8988T (cell line): ENCODE data around the gene KRTAP2-4.
"Not testable (repeated sequence)": the region's sequence is repeated elsewhere in the genome, so short reads cannot be mapped to it uniquely, and the experiment has no call there.

Experiments
- DNase-seq: peaks from one replicate; pipeline ENCODE4 v3.0.0; 2011

The KRTAP2-4 gene, protein sequence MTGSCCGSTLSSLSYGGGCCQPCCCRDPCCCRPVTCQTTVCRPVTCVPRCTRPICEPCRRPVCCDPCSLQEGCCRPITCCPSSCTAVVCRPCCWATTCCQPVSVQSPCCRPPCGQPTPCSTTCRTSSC

DNA sequence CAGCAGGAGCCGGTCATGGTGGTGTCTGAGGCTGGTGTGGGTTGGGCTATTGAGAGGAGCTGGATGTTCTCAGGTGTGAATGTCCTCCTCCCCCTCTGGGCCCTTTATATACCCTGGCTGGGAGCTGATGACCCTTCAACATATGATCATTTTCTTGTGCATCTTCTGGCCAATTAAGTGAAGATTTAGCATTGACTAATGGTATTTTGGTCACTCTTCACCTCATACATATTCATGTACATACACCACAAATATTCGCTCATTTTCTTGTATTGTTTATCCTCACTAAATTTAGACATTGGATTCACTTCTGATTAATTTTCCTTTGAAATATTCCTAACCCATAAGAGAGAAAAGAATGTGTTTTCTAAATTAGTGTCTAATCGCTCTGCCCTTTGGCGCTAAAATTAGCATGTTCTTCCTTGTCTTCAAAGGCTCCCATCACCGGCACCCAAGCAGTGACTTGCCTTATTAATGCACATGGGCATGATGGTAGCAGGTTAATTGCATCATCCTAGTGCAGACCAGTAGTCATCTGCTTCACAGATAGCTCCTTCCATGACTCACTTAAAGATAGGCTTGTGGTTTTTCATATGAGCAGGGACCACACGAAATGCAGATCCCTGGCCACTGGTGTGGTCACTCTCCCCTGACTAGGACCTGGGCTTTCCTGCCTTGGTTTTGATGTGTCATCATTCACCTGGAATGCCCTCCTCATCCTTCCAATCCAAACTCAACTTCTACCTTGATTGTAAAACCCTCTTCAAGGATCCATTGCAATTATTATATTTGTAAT lies at the start of gene KRTAP2-4:
Gene KRTAP2-4 (minus strand): TSS at position 51 of the 796 bp plus-strand sequence. CDS start 34 bp downstream, at position 17.
- no peak for DNase-seq

DNA sequence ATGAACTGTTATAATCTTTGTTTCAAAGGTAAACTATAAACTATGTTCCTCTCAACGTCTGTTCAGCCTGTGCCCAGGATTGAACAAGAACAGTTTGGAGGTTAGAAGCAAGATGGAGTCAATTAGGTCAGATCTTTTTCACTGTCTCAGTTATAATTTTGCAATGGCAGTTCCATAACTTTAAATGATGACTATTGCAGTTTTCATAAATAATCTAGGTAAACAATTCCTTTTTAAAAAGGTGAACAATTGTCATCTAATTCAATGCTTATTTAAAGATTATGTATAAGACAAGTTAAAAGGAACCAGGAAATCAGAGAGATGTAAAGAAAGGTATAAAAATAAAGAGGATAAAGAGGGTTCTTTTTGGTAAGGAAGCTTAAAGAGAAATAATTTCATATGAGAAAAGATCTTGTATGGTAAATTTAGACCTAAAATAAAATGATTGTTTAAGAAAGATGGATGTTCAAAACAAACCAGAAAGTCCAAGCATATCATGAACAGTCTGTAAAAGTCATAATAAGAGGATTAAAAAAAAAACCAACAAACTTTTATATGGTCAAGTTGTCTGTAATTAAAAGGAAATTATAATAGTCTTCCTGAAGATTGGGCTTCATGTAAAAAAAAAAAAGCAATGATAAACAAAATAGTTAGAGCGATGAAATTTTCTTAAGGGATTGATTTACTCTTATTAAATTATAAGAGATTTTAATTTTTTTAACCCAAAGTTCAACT lies 45.6 kb upstream of the KRTAP2-4 start:
- DNase-seq = no peak

DNA sequence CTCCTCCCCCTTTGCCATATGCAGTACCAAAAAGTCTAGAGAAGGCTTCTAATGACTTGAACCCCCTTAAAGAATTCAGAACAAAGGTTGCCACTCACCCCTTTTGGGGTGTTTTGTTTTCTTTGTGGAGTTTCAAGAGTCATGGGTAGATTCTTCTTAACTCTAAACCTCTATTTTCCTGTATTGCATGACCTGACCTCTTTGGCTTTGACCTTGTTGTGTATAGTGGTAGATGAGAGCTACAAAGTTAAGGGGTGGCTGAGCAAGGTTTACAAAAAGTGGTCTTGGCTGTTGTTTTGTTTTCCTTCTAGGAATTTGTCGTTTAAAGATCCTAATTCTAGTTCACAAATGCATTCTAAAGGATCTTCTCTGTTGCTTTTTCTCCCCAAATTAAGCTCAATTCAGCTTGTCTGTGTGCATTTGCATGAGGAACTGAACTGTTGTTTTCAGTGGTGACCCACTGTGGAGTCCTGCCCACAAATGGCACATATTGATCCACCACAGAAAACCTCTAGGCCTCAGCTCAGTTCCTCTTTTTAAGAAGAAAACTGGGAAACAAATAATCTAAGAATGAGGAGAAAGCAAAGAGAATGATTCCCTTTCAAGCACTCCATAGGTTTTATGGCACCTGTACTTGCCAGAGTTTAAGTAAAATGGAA lies 43.2 kb upstream of the KRTAP2-4 start:
- DNase-seq = not testable (repeated sequence)

DNA sequence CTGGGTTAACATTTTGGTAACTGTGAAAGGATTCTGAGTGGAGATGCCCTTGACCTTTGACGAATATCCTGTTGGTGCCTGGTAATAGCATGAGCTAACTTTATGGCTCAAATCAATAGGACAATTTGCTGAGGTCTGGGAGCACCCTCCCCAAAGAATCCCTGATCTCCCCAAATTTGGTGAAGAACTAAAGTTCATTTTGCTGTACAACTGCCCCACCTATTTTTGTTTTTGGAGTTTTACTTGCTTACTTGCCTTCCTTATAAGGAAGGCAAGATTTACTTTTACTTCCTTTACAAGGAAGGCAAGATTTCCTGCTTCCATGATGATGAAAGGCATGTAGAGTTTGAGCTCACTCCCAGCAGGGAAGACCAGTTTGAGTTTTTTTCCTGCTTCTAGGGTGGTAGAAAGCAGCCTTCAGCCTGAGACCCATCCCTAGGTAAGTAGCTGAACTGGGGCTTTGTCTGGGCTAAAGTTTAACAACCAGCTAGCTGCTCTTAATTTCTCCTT lies 42.3 kb upstream of the KRTAP2-4 start:
- DNase-seq = no peak

DNA sequence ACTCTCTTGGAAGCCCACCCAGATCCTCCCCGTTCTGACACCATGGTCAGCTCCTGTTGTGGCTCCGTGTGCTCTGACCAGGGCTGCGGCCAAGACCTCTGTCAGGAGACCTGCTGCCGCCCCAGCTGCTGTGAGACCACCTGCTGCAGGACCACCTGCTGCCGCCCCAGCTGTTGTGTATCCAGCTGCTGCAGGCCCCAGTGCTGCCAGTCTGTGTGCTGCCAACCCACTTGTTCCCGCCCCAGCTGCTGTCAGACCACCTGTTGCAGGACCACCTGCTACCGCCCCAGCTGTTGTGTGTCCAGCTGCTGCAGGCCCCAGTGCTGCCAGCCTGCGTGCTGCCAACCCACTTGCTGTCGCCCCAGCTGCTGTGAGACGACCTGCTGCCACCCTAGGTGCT lies 39.7 kb upstream of the KRTAP2-4 start, which contains the start of gene KRTAP4-9:
Gene KRTAP4-9 (plus strand): TSS at position 43 of the 400 bp plus-strand sequence. CDS start 0 bp downstream, at position 43.
- DNase-seq = not testable (repeated sequence)

DNA sequence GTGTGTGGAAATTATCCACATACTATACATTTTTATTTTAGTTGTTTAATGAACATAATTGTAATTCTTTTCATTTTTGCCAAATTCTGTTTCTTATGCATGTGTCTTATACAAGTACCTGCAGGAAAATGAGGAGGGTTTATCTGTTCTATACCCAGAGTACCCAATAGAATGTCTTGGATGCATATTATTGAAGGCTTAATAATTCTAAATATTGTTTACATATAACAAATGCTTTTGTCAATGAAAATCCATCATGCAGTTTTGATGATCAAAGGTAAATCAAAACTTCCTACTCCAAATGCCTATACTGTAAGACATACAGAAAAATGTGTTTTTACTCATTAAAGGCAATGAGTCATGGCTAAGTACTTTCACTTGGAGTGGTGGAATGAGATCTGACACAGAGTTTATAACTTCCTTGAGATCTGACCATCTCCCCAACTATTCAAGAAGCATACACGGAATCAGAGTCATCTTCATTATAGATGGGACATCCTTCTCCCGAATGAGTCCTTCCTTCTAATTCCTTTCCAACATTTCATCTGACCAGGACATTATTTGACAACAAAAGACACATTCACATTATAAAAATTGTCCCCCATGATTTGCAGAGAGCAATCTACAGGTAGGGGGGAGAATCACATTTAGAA lies 38.8 kb upstream of the KRTAP2-4 start:
- DNase-seq = not testable (repeated sequence)

DNA sequence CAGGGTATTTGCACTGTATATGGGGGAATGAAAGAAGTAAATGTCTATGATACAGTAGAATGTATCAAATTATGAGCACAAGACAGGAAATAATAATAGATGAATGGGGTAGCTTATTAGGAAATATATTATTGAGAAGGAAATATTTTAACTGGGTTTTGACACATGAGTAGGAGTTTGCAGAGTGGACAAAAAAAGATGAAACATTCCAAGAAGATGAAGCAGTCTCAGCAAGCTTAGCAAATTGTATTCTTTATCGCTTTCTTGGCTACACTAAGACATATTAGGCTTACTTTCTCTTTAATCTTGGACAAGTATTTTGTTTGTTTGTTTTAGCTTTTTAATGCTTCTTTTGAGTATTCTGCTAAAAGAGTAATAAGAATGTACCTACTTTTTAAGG lies 38.2 kb upstream of the KRTAP2-4 start:
- no peak for DNase-seq

DNA sequence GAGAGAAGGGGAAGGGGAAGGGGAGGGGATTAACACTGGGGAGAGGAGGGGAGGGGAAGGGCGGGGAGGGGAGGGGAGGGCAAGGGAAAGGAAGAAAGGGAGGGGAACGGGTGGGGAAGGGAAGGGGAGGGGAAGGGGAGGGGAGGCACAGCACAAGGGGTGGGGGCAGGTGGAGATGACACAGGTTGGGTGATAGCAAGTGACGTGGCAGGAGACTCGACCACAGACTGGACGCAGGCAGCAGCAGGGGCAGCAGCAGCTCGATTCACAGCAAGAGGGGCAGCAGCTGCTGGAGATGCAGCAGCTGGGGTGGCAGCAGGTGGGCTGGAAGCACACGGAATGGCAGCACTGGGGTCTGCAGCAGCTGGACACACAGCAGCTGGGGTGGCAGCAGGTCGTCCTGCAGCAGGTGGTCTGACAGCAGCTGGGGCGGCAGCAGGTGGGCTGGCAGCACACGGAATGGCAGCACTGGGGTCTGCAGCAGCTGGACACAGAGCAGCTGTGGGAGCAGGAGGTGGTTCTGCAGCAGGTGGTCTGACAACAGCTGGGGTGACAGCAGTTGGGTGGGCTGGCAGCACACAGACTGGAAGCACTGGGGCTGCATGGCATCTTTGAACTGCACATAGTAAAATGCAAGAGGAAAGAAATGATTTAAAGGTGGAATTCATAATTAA lies 36.0 kb upstream of the KRTAP2-4 start, which contains the start of gene KRTAP4-16:
Gene KRTAP4-16 (minus strand): TSS at position 624 of the 674 bp plus-strand sequence. CDS start 0 bp downstream, at position 624.
- no peak for DNase-seq

DNA sequence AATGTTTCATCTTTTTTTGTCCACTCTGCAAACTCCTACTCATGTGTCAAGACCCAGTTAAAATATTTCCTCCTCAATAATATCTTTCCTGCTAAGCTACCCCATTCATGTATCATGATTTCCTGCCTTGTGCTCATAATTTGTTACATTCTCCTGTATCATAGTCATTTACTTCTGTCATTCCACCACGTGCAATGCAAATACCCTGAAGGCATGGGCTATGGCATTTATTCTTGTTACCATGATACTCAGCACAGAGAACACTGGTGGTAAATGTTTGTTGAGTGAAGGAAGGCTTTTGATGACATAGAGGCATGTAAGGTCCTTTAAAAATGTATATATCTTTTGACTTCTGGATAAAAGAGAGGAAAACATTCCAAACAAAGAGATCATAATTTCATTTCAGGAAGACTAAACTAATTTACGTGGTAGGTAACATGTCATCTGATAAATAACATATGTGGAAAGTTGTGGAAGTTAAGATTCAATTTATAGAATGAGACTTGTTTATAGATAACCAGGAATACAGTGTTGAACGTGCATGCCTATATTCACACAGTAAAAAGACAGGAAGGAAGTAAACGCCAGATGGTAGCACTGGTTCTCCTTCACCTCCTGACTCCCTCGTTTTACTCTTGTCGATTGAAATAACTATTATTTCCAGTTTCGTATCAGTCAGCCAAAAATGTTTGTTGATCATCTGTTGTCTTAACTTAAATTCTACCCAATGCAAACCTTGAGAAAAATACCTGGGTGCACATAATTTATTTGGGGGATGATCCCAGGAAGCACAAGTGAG lies 34.2 kb upstream of the KRTAP2-4 start:
- not testable (repeated sequence) for DNase-seq

DNA sequence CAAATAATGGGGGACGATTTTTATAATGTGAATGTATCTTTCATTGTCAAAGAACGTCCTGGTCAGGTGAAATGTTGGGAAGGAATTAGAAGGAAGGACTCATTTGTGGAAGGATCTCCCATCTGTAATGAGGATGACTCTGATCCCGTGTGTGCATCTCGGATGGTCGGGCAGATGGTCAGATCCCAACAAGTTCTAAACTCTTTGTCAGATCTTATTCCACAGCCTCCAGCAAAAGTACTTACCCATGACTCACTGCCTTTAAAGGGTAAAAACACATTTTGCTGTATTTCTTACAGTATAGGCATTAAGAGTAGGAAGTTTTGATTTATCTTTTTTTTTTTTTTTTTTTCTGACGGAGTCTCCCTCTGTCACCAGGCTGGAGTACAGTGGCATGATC lies 32.8 kb upstream of the KRTAP2-4 start:
- DNase-seq = no peak

DNA sequence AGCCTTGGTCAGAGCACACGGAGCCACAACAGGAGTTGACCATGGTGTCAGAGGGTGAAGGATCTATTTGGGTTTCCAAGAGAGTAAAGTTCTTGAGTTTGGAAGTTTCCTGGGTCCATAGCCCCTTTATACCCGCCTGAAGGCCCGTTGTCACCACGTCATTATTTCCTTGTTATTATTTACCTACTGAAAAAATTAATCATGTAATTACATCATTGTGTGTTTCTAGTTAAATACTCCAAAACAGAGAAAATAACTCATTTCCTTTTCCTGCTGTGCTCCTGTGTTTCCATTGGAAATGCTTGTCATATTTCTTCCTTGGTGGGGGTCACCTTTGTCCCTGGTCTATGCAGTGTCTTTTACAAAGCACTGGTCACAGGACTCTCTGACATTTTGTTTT lies 32.4 kb upstream of the KRTAP2-4 start, which contains the start of gene KRTAP4-8:
Gene KRTAP4-8 (minus strand): TSS at position 101 of the 400 bp plus-strand sequence. CDS start 58 bp downstream, at position 43.
- DNase-seq = no peak

DNA sequence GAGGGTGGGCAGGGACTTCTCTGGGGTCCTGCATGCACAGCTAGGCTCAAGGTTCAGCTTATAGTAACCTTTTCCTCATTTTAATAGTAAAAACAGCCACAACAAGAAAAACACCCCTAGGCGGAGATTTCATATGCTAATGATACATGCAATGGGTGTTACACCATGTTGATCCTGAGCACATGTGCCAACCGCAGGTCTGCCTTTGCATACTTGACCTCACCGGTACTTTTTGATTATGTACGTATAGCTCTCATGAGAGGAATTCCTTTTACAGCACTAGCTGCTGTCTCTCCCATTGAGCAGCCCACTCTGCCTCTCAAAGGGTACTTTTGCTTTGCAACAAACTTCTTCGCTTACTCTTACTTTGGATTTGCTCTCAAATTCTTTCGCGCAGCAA lies 30.4 kb upstream of the KRTAP2-4 start:
- DNase-seq = no peak

DNA sequence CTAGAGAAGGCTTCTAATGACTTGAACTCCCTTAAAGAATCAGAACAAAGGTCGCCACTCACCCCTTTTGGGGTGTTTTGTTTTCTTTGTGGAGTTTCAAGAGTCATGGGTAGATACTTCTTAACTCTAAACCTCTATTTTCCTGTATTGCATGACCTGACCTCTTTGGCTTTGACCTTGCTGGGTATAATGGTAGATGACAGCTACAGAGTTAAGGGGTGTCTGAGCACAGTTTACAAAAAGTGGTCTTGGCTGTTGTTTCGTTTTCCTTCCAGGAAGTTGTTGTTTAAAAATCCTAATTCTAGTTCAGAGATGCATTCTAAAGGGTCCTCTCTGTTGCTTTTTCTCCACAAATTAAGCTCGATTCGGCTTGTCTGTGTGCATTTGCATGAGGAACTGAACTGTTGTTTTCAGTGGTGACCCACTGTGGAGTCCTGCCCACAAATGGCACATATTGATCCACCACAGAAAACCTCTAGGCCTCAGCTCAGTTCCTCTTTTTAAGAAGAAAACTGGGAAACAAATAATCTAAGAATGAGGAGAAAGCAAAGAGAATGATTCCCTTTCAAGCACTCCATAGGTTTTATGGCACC lies 23.2 kb upstream of the KRTAP2-4 start:
- not testable (repeated sequence) for DNase-seq

DNA sequence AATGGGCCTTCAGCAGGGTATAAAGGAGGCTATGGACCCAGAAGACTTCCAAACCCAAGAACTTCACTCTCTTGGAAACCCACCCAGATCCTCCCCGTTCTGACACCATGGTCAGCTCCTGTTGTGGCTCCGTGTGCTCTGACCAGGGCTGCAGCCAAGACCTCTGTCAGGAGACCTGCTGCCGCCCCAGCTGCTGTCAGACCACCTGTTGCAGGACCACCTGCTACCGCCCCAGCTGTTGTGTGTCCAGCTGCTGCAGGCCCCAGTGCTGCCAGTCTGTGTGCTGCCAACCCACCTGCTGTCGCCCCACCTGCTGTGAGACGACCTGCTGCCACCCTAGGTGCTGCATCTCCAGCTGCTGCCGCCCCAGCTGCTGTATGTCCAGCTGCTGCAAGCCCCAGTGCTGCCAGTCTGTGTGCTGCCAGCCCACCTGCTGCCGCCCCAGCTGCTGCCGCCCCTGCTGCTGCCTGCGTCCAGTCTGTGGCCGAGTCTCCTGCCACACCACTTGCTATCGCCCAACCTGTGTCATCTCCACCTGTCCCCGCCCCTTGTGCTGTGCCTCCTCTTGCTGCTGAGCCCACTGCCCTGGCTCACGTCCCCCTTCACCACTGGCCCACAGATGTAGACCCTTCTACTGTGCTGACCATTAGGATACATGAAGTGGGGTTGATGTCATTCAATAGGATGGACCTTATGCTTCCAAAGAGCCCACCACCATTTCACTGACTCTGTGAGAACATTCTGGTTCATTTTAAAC lies 18.6 kb upstream of the KRTAP2-4 start, which contains the start of gene KRTAP4-7:
Gene KRTAP4-7 (plus strand): TSS at position 51 of the 757 bp plus-strand sequence. CDS start 57 bp downstream, at position 108.
- not testable (repeated sequence) for DNase-seq

DNA sequence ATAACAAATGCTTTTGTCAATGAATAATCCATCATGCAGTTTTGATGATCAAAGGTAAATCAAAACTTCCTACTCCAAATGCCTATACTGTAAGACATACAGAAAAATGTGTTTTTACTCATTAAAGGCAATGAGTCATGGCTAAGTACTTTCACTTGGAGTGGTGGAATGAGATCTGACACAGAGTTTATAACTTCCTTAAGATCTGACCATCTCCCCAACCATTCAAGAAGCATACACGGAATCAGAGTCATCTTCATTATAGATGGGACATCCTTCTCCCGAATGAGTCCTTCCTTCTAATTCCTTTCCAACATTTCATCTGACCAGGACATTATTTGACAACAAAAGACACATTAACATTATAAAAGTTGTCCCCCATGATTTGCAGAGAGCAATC lies 17.7 kb upstream of the KRTAP2-4 start:
- DNase-seq = not testable (repeated sequence)

DNA sequence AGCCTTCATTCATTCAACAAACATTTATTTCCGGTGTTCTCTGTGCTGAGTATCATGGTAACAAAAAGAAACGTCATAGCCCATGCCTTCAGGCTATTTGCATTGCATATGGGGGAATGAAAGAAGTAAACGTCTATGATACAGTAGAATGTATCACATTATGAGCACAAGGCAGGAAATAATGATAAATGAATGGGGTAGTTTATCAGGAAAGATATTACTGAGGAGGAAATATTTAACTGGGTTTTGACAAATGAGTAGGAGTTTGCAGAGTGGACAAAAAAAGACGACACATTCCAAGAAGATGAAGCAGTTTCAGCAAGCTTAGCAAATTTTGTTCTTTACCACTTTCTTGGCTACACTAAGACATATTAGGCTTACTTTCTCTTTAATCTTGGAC lies 16.9 kb upstream of the KRTAP2-4 start:
- no peak for DNase-seq

DNA sequence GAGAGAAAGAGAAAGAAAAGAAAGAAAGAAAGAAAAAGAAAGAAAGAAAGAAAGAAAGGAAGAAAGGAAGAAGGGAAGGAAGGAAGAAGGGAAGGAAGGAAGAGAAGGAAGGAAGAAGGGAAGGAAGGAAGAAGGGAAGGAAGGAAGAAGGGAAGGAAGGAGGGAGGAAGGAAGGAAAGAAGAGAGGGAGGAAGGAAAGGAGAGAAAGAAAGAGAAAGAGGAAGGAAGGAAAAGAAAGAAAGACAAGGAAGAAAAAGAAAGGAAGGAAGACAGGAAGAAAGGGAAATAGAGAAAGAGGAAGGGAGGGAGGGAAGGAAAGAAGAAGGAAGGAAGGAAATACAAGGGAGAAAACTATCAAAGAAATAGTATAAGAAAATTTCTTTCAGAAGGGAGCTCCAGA lies 11.1 kb upstream of the KRTAP2-4 start:
- no peak for DNase-seq

DNA sequence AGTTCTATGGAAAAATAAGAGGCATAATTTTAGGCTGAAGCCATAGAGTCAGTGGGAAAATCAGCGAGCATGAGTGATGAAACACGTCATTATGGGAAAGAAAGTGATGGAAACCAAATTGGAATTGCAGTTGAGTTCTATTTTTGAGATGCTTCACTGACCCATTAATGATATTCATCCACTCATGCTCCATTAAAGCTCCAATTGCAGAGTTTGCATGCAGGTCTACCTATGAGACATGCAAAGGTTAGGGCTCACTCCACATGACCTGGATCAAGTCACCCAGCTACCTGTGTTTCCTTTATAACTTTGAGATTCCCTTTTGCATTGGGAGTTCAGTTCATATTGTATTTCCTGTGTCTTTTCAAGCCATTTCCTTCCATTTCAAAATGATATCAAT lies 8.0 kb upstream of the KRTAP2-4 start:
- DNase-seq = no peak
